HG03432 (cell line): ENCODE measurements around the gene GUCA1A.
"Not testable (repeated sequence)": the region's sequence is repeated elsewhere in the genome, so short reads cannot be mapped to it uniquely, and the experiment has no call there.

Experiments used
- ATAC-seq: cut with Tn5 transposase; IDR thresholded peaks from one replicate; pipeline ENCODE4 v1.9.1; 2021; ENCODE audit warnings: mild to moderate bottlenecking, moderate library complexity; ENCODE audit not compliant: unreplicated experiment

The GUCA1A gene

DNA sequence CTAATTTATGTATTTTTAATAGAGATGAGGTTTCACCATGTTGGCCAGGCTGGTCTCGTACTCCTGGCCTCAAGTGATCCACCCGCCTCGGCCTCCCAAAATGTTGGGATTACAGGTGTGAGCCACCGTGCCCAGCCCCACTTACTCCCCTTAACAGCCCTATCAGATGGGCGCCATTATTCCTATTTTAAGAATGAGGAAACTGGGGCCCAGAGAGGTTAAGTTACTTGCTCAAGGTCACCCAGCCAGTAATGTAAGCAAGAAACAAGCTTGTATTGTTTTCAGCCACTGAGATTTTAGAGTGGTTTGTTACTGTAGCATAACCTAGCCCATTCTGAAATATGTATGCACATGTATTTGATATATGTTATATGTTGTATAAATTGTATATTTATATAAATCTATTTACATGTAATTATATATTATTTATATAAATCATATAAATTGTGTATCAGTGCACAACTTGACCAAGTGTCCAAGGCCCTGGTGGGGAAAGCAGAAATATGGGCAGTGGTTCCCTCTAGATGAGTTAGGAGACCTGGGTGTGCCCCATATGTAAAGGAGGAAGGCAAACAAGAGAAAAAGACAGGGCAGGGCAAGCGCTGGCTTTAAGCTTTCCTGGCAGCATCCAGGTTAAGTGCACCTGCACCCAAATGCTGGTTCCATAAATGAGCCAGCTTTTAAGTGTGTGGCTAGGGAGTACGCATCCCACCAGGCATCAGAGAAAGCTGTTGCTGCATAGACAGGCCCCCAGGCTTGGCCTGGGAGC, 1.2 kb upstream of the GUCA1A start:
- no peak for ATAC-seq

DNA sequence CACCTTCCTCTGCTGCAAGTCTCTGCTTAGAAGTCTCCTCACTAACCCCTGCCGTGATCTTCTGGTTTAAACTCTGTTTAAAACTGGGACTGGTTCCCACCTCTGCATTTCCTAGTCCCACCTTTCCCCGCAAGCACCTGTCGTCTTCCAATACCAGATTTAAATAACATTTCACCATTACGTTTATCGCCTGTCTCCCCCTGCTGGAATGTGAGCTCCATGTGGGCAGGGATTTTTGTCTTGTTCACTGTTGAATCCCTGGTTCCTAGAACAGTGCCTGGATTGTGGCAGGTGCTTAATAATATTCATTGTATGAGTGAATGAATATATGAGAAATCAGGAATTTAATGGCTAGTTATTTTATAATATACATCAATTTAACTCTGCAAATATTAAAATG, 2.7 kb downstream of the GUCA1A start:
- ATAC-seq, result no peak

DNA sequence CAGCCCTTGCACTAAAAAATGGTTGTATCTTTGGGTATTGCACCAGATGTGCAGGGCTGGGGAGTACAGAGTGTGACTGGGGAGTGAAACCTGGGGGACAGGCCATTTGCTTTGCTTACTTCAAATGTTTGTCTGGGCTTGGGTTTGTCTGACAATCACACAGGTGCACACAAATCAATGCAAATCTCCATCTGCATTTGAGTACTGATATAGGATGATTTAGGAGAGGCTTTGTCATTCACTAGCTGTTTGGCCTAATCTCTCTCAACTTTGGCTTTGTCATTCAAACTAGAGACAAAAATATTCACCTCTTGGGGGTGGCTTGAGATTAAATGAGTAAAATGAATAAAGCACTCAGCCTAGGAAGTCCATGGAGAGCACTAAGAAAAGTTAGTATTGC, 3.8 kb downstream of the GUCA1A start:
- no peak for ATAC-seq

DNA sequence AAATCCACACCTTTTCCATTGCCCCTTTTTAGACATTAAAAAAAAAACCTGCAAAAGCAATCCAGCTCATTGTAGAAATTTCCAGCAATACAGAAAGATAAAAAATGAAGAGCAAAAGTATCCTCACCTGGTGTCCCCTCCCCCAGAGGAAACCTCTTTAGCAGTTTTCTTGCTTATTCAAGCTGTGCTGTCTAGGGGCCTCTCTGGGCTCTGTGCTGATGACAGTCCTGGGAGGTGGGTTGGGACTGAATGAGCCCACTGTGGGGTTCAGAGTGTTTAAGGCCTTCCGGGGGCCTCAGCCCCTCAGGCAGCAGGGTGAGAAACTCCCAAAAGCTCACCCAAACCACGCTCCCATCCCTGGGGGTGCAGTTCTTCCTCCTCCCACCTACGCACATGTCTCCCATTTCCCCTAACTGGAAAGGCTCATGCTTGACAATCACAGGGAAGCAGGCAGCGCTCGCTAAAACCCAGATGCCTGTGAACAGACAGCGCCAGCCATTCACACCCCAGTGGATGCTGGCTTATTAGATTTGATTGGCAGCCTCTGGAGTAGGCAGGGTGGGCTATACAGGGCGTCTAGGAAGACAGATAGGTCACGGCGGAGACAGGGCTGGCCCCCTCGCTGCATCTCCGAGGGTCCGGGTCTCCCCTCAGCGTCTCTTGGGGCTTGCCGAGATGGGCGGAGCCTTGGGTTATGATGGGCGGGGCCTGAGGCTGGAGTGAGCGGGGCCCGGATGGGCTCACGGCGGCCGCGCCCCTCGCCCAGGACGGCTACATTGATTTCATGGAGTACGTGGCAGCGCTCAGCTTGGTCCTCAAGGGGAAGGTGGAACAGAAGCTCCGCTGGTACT, 4.6 kb downstream of the GUCA1A start:
- ATAC-seq, result no peak

DNA sequence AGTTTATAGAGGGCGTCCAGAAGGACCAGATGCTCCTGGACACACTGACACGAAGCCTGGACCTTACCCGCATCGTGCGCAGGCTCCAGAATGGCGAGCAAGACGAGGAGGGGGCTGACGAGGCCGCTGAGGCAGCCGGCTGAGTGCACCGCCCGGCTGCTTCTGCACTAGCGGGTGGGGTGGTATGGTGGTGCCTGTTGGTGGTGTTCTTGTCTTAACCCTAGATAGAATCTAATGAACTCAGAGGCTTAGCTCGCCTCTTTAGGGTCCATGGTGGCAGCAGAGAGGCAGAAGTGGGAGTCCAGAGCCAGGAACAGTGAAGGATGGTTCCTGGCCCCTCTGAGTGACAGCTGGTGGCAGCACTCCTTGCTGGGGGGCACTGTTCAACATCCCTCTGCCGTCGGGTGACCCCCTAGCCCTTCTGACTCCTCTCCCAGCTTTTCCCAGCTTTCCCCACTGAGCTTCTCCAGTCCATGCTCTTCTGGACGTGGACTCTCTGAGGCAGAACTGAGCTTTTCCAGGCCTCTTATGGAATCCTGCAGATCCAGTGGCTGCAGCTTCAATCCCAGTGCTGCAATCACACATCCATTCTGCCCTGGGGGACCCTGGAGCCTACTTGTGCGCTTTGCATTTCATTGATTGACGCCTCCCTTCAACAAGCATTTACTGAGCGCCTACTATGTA, 6.2 kb downstream of the GUCA1A start:
- ATAC-seq, result no peak

DNA sequence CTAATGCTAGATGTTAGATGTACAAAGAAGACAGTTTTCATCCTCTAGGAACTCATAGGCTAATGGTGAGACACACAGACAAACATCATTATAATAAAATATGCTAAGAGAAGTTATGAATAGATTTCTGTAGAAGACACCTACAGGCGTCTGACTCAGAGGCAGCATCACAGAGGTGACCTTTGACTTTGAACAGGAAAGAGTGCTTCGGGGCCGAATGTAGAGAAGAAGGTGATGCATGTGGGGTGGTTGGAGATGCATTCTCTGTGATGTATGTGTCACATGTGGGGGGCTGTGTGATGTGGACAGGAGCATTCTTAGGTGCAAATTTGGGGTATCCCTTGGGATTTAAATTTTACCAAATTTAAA, 6.8 kb downstream of the GUCA1A start:
- no peak for ATAC-seq

DNA sequence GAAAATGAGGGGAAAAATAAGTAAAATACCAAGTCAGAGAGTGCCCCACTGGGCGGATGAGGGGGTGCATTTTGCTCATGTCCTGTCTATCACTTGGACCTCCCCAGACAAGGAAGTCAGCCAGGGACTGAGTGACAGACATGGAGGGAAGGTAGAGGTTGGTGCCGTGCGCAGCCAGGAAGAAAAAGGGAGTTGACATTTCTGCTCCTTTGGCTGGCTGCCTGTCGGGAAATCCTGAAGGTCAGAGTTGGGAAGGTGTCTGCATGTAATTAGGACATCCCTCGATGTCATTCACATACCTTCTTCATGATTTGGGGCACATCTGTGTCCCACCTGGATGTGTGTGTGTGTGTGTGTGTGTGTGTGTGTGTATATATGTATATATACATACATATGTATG, 8.9 kb downstream of the GUCA1A start:
- no peak for ATAC-seq

DNA sequence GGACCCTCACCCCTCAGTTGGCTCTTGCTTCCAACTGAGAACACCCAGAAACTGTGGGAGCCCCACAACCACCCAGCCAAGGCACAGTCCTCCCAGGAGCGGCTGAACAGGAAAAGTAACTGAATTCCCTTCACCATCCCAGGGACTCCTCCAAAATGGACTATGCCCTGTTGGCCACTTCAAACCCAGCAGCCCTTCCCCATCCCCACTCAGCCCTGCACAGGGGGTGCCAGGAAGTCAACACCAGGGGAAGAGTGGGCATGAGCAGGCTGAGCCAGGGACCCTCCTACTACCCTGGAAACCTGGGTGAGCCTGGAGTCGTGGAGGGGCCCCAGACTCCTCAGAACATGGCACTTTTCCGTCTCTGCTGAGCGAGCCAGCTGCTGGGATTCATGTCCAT, 11.3 kb downstream of the GUCA1A start:
- no peak for ATAC-seq

DNA sequence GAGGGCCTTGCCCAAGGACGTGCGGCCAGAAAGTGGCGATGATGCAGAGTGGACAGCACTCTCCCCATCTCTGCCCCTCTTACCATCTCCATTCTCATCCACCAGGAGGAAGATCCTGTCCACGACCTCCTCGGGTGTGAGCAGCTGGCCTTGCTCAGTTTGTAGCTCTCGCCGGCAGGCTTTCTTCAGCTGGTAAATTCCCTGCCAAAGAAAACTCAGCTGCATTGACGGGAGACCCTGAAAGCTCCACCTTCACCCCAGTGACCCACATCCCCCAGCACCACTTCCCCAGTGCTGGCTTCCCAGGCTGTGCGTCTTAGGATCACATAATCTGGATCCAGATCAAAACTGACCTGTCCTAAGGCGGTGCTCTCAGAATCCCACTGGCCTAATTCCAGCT, 12.4 kb downstream of the GUCA1A start:
- ATAC-seq, result no peak

DNA sequence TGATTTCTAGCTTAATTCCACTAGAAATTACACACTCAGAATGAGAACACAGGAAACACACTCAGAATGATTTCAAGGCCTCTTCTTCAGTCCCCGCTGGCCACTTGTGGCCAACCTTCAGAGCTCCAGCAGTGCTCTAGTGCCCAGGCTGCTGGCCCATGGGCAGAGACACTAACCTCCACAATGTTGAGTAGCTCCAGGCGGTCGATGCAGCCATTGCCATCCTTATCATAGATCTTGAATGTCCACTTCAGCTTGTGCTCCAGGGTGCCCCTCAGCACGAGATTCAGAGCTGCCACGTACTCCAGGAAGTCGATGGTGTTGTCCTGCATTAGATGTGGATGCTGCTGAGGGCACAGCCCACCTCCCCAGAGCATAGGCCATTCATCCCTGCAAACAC, 15.2 kb downstream of the GUCA1A start:
- ATAC-seq, result no peak

DNA sequence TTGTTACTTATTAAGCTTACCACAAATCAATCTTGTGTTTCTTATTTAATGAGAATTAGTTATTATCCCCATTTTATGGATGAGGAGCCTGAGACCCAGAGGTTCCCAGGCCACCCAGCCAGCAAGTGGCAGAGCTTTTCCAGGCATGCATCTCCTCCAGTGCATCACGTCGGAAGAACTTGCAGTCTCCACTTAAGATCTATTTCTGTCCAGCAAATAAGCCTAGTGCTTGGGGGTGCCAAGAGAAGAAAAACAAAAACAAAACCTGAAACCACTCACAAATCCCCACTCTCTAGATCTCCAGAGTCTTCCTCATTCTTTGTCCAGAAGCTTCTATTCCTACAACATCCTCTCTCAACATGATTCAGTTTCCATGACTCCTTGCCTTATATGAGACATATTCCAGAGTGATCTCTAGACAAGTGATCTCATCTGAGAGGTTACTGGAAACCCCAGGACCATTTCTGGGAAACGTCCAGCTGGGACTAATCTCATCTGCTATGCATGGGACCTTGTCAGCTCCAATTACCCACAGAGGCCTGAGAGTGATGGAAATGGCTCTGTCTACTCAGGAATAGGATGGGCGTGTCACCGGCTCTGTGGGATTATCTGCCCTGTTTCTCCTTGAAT, 17.5 kb downstream of the GUCA1A start:
- ATAC-seq, result no peak

DNA sequence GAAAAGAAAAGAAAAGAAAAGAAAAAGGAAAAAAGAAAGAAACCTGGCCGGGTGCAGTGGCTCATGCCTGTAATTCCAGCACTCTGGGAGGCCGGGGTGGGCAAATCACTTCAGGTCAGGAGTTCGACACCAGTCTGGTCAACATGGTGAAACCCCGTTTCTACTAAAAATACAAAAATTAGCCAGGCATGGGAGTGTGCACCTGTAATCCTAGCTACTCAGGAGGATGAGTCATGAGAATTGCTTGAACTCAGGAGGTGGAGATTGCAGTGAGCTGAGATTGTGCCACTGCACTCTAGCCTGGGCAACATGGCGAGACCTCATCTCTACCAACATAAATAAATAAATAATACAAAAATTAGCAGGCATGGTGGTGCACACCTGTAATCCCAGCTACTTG, 19.2 kb downstream of the GUCA1A start:
- not testable (repeated sequence) for ATAC-seq

DNA sequence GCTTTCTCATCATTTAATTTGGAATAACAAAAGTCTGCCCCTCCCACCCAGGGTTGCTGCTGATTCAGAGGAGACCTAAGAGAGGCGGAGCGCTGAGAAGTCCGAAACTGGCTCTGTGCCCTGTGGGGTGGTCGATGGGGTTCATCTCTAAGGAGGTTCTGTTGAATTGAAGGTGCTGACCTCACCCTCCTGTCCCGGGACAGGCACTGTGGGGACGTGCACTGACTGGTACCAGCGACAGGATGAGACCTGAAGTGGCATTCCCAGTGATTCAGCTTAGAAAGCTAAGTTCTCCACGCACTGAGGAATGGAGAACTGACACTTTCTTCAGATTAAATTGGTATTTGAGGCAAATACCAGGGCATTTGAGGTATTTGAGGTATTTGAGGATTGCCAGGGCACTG, 20.3 kb downstream of the GUCA1A start:
- ATAC-seq, result no peak

DNA sequence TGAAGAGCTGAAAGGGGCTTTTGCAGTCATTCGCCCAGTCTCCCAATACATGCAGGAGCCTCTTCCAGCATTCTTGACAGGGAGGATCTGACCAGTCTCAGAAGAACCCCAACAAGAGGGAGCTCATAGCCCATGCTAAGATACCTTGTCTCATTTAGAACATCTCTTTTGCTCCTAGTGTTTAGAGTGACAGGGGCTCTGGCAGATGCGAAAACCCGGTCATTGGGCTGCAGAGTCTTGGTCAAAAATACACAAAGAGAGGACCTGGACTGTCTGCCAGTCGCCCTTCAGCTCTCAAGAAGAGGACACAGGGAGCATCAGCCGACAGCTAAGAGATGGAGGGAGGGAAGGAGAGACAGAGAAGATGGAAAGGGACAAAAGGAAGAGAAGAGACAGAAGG, 20.9 kb downstream of the GUCA1A start:
- no peak for ATAC-seq

DNA sequence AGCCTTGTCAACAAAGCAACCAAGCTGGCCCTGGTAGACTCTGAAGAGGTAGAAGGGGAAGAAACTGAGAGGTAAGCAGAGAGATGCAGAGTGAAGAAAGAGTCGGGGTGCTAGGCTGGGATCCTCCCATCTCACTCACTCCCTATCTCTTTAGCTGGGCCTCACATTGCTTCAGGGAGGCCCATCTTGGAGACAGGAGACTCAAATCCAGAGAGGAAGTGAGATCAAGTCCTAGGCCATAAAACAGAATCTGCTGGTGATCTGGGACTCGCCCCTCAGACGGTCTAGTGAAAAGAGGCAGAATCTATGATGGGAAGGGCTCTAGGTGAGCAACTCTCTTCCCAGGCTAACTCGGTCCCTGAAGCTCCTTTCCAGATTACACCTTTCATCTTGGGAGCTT, 22.3 kb downstream of the GUCA1A start:
- no peak for ATAC-seq

DNA sequence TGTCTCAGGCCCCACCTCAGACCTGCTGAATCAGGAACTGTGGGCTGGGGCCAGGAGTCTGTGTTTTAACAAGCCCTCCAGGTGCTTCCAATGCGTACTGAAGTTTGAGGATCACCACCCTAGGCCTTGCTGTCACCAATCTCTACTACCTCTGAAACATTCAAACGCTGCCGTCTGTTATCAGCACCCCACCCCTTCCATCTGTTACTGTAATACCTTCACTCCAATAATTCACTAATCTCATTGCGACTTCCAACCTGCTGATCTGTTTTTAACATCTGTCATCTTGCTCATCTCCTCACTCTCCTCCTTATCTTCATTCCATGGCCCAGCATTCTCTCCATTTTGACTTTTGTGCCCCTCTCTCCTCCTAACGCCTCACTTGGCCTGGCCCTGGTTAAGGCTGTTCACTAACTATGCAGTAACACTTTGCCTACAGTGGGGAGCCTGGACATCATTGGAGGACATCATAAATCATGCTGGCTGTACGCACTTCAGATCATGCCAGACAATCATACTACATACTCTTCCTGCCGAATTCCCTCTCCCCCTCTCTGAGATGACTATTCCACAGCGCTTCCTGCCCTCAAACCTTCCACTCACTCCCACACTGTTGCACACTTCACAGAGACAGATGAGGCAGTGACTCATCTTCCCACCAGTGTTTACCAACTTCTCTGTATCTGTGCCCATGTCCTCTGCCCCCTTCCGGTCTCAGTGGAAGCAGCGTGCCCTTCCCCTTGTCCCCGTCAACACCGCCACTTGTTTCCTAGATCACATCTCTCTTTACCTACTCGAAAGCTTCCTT, 24.6 kb downstream of the GUCA1A start:
- no peak for ATAC-seq

DNA sequence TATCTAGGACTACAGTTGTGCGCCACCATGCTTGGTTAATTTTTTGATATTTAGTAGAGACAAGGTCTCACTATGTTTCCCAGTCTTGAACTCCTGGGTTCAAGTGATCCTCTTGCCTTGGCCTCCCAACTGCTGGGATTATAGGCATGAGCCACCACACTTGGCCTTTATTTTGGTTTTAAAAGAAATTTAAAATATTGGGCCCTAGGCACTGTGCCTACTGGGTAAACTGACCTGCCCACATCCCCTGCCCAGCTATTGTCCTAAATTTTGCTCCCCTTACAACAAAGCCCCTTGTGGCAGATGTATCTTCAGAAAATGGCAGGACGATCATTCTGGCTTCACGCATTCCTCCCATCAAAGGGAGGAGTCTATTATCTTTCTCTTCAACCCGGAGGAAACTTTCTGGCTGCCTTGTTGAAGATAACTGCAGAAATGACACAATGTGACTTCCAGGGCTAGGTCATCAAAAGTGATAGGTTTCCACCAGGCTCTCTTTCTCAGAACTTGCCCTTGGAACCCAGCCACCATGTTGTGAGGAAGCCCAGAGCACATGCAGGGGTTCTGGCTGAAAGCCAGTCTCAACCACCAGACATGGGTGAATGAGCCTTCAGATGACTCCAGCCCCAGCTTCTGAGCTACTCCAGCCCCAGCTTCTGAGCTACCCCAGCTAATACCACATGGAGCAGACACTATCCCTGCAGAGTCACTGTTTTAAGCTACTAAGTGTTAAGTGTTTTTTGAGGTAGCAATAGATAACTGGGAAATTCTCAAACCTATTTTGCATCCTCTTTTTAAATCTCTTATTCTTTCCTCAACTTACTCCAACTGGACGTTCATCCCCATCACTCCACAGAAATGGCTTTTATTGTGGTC, 26.2 kb downstream of the GUCA1A start:
- ATAC-seq, result no peak

DNA sequence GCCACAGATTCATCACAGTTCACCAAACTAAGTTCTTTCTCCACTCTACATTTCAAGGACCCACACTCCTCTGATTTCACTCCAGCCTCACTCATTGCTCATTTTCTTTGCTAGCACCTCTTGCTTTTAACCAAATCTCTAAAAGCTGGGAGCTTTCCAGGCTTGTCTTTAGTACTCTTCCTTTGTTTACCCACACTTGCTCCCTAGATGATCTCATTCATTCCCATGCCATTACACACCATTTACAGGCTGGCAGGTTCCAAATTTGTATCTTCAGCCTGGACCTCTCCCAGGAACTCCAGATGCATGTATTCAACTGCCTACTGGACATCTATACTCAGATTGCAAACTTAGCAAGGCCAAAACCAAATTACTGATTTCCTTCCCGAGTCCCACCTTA, 26.9 kb downstream of the GUCA1A start:
- no peak for ATAC-seq

DNA sequence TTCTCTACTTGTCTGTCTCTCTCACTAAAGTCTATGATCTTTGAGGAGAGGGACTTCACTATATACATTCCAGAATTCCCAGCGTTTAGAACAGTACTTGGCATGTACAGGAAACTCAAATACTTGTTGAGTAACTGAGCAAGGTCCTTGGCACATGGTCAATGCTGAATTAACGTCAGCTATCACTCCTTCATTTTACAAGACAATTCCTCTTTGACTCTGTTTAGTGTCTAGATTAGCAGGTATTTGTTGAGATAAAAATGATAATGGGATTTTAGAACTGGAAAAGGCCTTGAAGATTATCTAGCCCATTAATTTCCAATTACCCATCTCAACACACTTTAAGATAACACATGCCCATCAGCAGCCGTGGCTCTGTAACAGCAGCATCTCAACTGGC, 28.2 kb downstream of the GUCA1A start:
- no peak for ATAC-seq
